A549 (cell line): Measurements from ENCODE around the gene PTPRN2.

Experiments used
- CBX2 ChIP-seq: fragments of 200-600 bp; sonication (generic); IDR thresholded peaks from 2 replicates; pipeline ENCODE4 v1.6.1; 2016; ENCODE audit warnings: low read depth, mild to moderate bottlenecking, borderline replicate concordance
- CEBPB ChIP-seq, 2 experiments: fragments of >200 bp in 1 of 2; sonication (Bioruptor Twin) in 1 of 2; formaldehyde crosslinking in 1 of 2; IDR thresholded peaks; 2 replicates each; pipeline ENCODE4 v1.6.1; 2012 to 2016
- CHD2 ChIP-seq: fragments of 150-350 bp; IDR thresholded peaks from 2 replicates; pipeline ENCODE4 v1.6.1; 2014; ENCODE audit warnings: low read length; ENCODE audit not compliant: partially characterized antibody
- CTCF ChIP-seq: fragments of >200 bp; sonication (Bioruptor Twin); formaldehyde crosslinking; IDR thresholded peaks from 3 replicates; pipeline ENCODE4 v1.5.1; 2016
- EP300 ChIP-seq, 2 experiments: fragments of >200 bp; sonication (Bioruptor Twin); formaldehyde crosslinking; IDR thresholded peaks; 2 replicates in 1 of 2; 3 replicates in 1 of 2; pipeline ENCODE4 v1.6.1; 2016 to 2017
- JUN ChIP-seq, 2 experiments: fragments of >200 bp; sonication (Bioruptor Twin); formaldehyde crosslinking; IDR thresholded peaks; 2 replicates in 1 of 2; 3 replicates in 1 of 2; pipeline ENCODE4 v1.6.1; 2016 to 2017
- JUNB ChIP-seq: fragments of >200 bp; sonication (Bioruptor Twin); formaldehyde crosslinking; IDR thresholded peaks from 2 replicates; pipeline ENCODE4 v1.6.1; 2016
- MYC ChIP-seq: IDR thresholded peaks from 2 replicates; pipeline ENCODE4 v1.6.1; 2012; ENCODE audit warnings: mild to moderate bottlenecking, inconsistent platforms, low read length, improper control_type of control experiment, borderline replicate concordance
- POLR2AphosphoS2 ChIP-seq: conservative IDR thresholded peaks from 2 replicates; pipeline ENCODE4 v1.6.1; 2012; ENCODE audit warnings: low read length, improper control_type of control experiment, inconsistent platforms
- RAD21 ChIP-seq, 2 experiments: fragments of >200 bp in 1 of 2; sonication (Bioruptor Twin) in 1 of 2; formaldehyde crosslinking in 1 of 2; IDR thresholded peaks in 1 of 2; conservative IDR thresholded peaks in 1 of 2; 2 replicates in 1 of 2; 3 replicates in 1 of 2; pipeline ENCODE4 v1.6.1; 2012 to 2018; ENCODE audit warnings: inconsistent platforms in 1 of 2
- SMC3 ChIP-seq: fragments of >200 bp; sonication (Bioruptor Twin); formaldehyde crosslinking; IDR thresholded peaks from 3 replicates; pipeline ENCODE4 v1.6.1; 2018; ENCODE audit warnings: inconsistent platforms
- TF ChIP-seq, protein P1 (sequence below): fragments of 250-450 bp; sonication (Bioruptor Pico); IDR thresholded peaks from 2 replicates; pipeline ENCODE4 v1.5.0; 2021; ENCODE audit warnings: mild to moderate bottlenecking, moderate library complexity, borderline replicate concordance
- TF ChIP-seq, protein P2 (sequence below): fragments of 200-600 bp; sonication (generic); IDR thresholded peaks from 2 replicates; pipeline ENCODE4 v1.6.1; 2016; ENCODE audit warnings: antibody characterized with exemption, mild to moderate bottlenecking, moderate library complexity

- TF ChIP-seq CEBPB (IDR thresholded peaks at IDR 0.05) (no peak), SMC3 (no peak), CHD2 (no peak), CTCF (no peak), POLR2AphosphoS2 (no peak), RAD21 (conservative IDR thresholded peaks at IDR 0.05 in 1 of 2, IDR thresholded peaks at IDR 0.05 in 1 of 2) (no peak), MYC (no peak), JUN (IDR thresholded peaks at IDR 0.05) (no peak), JUNB (no peak), EP300 (IDR thresholded peaks at IDR 0.05) (no peak), CBX2 (no peak)
- TF ChIP-seq, protein P1, sequence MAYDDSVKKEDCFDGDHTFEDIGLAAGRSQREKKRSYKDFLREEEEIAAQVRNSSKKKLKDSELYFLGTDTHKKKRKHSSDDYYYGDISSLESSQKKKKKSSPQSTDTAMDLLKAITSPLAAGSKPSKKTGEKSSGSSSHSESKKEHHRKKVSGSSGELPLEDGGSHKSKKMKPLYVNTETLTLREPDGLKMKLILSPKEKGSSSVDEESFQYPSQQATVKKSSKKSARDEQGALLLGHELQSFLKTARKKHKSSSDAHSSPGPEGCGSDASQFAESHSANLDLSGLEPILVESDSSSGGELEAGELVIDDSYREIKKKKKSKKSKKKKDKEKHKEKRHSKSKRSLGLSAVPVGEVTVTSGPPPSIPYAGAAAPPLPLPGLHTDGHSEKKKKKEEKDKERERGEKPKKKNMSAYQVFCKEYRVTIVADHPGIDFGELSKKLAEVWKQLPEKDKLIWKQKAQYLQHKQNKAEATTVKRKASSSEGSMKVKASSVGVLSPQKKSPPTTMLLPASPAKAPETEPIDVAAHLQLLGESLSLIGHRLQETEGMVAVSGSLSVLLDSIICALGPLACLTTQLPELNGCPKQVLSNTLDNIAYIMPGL (CRISPR knock-in tag): no peak
- TF ChIP-seq, protein P2, sequence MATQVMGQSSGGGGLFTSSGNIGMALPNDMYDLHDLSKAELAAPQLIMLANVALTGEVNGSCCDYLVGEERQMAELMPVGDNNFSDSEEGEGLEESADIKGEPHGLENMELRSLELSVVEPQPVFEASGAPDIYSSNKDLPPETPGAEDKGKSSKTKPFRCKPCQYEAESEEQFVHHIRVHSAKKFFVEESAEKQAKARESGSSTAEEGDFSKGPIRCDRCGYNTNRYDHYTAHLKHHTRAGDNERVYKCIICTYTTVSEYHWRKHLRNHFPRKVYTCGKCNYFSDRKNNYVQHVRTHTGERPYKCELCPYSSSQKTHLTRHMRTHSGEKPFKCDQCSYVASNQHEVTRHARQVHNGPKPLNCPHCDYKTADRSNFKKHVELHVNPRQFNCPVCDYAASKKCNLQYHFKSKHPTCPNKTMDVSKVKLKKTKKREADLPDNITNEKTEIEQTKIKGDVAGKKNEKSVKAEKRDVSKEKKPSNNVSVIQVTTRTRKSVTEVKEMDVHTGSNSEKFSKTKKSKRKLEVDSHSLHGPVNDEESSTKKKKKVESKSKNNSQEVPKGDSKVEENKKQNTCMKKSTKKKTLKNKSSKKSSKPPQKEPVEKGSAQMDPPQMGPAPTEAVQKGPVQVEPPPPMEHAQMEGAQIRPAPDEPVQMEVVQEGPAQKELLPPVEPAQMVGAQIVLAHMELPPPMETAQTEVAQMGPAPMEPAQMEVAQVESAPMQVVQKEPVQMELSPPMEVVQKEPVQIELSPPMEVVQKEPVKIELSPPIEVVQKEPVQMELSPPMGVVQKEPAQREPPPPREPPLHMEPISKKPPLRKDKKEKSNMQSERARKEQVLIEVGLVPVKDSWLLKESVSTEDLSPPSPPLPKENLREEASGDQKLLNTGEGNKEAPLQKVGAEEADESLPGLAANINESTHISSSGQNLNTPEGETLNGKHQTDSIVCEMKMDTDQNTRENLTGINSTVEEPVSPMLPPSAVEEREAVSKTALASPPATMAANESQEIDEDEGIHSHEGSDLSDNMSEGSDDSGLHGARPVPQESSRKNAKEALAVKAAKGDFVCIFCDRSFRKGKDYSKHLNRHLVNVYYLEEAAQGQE: no peak
Measured at GRCh38 chr7:157952841-157953645, 634.6 kb downstream of the PTPRN2 start.
